ENCODE results near the gene STK24. TPM values are rescaled to one million over a fixed set of nuclear protein-coding genes. Genes with fewer than 3 reads are reported as not detected.

STK24 gene
- polyA plus RNA-seq, 1 of the 3 experiments (the other 2 are of a cell fraction): 30.5 TPM

- H3K79me2 ChIP-seq (ENCODE audit: insufficient read depth): no peaks in the 10 kb centered on the region
- no peak overlapping the region for H3K27ac ChIP-seq (ENCODE audit: low read depth in 2 of 2, low read length in 1 of 2)
- H2AFZ ChIP-seq (ENCODE audit: low read depth): no peak overlapping the region
- peaks cover 0 to 7% of the 10 kb centered on the region in 2 experiments; a peak in 2 of 4 replicates for H3K4me1 ChIP-seq (ENCODE audit: control insufficient read depth in 1 of 2, insufficient read depth in 2 of 2, low read depth in 1 of 2, low read length in 1 of 2)
- H3K9me3 ChIP-seq: no peaks in the 10 kb centered on the region
- DNase-seq: peak; percentile 60
- H4K20me1 ChIP-seq (ENCODE audit: insufficient read depth): no peaks in the 10 kb centered on the region
- H3K9ac ChIP-seq: no peak overlapping the region
- ChIA-PET POLR2A (no interaction called here), CTCF (interaction anchor here (0.9 kb wide), 1 partner anchor 8 kb away, joined by 3 read pairs; no protein-coding TSS in a partner anchor)
- H3K36me3 ChIP-seq (replicated peaks in 1 of 2; ENCODE audit: control insufficient read depth in 1 of 2, insufficient read depth in 2 of 2, low read length in 1 of 2): peaks cover 8% of the 10 kb centered on the region in 2 experiments
- no peaks in the 10 kb centered on the region for H3K9me2 ChIP-seq
- H3K4me2 ChIP-seq: no peak overlapping the region
- H3F3A ChIP-seq (replicated peaks; ENCODE audit: insufficient read depth): no peaks in the 10 kb centered on the region
- TF ChIP-seq FOXM1 (IDR thresholded peaks at IDR 0.05; ENCODE audit: low read depth) (no peak), CHD2 (IDR thresholded peaks at IDR 0.05; ENCODE audit: low read length, partially characterized antibody) (no peak), REST (IDR thresholded peaks at IDR 0.05; ENCODE audit: low read depth, low read length) (no peak), SMC3 (IDR thresholded peaks at IDR 0.05; ENCODE audit: low read depth, low read length) (no peak), RFX5 (IDR thresholded peaks at IDR 0.05; ENCODE audit: low read length) (no peak), FOSL2 (IDR thresholded peaks at IDR 0.05; ENCODE audit: borderline replicate concordance, low read depth) (no peak), ELF1 (IDR thresholded peaks at IDR 0.05) (no peak), POLR2AphosphoS5 (IDR thresholded peaks at IDR 0.05; ENCODE audit: low read depth, low read length) (no peak), TEAD4 (IDR thresholded peaks at IDR 0.05; ENCODE audit: borderline replicate concordance, insufficient read depth) (no peak), NRF1 (IDR thresholded peaks at IDR 0.05; ENCODE audit: low read depth, low read length) (no peak), JUND (IDR thresholded peaks at IDR 0.05) (no peak), EP300 (IDR thresholded peaks at IDR 0.05; ENCODE audit: borderline replicate concordance in 1 of 2, low read depth in 1 of 2, low read length in 1 of 2) (no peak), USF2 (IDR thresholded peaks at IDR 0.05; ENCODE audit: borderline replicate concordance, low read depth, low read length) (no peak), MXI1 (IDR thresholded peaks at IDR 0.05; ENCODE audit: low read depth, low read length) (no peak), NFIC (IDR thresholded peaks at IDR 0.05; ENCODE audit: borderline replicate concordance) (no peak)
- TF ChIP-seq, protein P1, sequence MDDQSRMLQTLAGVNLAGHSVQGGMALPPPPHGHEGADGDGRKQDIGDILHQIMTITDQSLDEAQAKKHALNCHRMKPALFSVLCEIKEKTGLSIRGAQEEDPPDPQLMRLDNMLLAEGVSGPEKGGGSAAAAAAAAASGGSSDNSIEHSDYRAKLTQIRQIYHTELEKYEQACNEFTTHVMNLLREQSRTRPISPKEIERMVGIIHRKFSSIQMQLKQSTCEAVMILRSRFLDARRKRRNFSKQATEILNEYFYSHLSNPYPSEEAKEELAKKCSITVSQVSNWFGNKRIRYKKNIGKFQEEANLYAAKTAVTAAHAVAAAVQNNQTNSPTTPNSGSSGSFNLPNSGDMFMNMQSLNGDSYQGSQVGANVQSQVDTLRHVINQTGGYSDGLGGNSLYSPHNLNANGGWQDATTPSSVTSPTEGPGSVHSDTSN (IDR thresholded peaks at IDR 0.05): no peak
- TF ChIP-seq, protein P2, sequence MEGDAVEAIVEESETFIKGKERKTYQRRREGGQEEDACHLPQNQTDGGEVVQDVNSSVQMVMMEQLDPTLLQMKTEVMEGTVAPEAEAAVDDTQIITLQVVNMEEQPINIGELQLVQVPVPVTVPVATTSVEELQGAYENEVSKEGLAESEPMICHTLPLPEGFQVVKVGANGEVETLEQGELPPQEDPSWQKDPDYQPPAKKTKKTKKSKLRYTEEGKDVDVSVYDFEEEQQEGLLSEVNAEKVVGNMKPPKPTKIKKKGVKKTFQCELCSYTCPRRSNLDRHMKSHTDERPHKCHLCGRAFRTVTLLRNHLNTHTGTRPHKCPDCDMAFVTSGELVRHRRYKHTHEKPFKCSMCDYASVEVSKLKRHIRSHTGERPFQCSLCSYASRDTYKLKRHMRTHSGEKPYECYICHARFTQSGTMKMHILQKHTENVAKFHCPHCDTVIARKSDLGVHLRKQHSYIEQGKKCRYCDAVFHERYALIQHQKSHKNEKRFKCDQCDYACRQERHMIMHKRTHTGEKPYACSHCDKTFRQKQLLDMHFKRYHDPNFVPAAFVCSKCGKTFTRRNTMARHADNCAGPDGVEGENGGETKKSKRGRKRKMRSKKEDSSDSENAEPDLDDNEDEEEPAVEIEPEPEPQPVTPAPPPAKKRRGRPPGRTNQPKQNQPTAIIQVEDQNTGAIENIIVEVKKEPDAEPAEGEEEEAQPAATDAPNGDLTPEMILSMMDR (IDR thresholded peaks at IDR 0.05): no peak
- TF ChIP-seq, protein P3, sequence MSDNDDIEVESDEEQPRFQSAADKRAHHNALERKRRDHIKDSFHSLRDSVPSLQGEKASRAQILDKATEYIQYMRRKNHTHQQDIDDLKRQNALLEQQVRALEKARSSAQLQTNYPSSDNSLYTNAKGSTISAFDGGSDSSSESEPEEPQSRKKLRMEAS (IDR thresholded peaks at IDR 0.05; ENCODE audit: low read depth): no peak
- H3K4me3 ChIP-seq (ENCODE audit: low read depth in 2 of 2, low read length in 1 of 2): no peak overlapping the region
- 78% methylated on average over 7 of the region's 7 CpGs for WGBS (ENCODE audit: low lambda C conversion rate)
- H3K27me3 ChIP-seq (ENCODE audit: insufficient read depth): no peaks in the 10 kb centered on the region
These were observed 171.8 kb downstream of the STK24 start for GRCh38 chr13:98405107-98405571.
